Coronary artery (tissue), 2 donors: ENCODE data around the gene C2orf49.

Source experiments
- DNase-seq: peaks from one replicate; pipeline ENCODE4 v3.0.0-alpha.2; 2017; ENCODE audit warnings: low spot score
- H3K27ac ChIP-seq, 2 donors: fragments of 200-600 bp; sonication (generic); one replicate each; pipeline ENCODE4 v1.5.1; 2016 to 2019
- H3K4me3 ChIP-seq: fragments of 200-600 bp; sonication (generic); 2 replicates; pipeline ENCODE4 v1.5.1; 2016; ENCODE audit warnings: mild to moderate bottlenecking, moderate library complexity
- TF ChIP-seq, protein P1 (sequence below): fragments of 200-600 bp; sonication (generic); IDR thresholded peaks from one replicate; pipeline ENCODE4 v1.5.1; 2019; ENCODE audit warnings: antibody characterized with exemption

The C2orf49 gene

GRCh38 chr2:105395691-105396090 lies 58.4 kb downstream of the C2orf49 start:
- Histone ChIP-seq H3K4me3 (no peak overlapping the region), H3K27ac (peak overlapping the region in 1 of 2 donors; percentile 15)
- TF ChIP-seq, protein P1, sequence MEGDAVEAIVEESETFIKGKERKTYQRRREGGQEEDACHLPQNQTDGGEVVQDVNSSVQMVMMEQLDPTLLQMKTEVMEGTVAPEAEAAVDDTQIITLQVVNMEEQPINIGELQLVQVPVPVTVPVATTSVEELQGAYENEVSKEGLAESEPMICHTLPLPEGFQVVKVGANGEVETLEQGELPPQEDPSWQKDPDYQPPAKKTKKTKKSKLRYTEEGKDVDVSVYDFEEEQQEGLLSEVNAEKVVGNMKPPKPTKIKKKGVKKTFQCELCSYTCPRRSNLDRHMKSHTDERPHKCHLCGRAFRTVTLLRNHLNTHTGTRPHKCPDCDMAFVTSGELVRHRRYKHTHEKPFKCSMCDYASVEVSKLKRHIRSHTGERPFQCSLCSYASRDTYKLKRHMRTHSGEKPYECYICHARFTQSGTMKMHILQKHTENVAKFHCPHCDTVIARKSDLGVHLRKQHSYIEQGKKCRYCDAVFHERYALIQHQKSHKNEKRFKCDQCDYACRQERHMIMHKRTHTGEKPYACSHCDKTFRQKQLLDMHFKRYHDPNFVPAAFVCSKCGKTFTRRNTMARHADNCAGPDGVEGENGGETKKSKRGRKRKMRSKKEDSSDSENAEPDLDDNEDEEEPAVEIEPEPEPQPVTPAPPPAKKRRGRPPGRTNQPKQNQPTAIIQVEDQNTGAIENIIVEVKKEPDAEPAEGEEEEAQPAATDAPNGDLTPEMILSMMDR, result no peak
- DNase-seq, result no peak

GRCh38 chr2:105396254-105397024 lies 59.1 kb downstream of the C2orf49 start:
- peak overlapping the region; percentile 5 for H3K4me3 ChIP-seq
- peak overlapping the region in 1 of 2 donors; percentile 24 for H3K27ac ChIP-seq
- DNase-seq, result no peak
- TF ChIP-seq, protein P1, result no peak

GRCh38 chr2:105397025-105397722 lies 59.8 kb downstream of the C2orf49 start:
- no peak for DNase-seq
- TF ChIP-seq, protein P1, result no peak
- Histone ChIP-seq H3K27ac (peak overlapping the region in 1 of 2 donors; percentile 57), H3K4me3 (peak overlapping the region; percentile 91)

DNA sequence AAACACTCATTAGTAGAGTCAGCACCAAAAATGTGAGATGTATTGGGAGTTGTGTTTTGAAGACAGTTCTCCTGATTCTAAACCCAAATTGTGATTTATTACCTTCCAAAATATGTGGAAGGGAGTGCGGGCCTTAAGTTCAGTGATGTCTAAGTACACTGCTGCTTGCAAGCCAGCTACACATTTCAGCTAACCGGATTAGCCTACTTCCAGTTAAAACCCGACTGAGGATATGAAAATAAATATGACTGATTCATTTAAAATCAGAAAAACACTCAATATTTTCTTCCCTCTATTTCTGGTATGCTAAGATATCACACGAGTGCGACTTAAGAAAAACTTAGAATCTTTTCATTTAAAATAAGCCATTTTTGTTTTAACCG lies 60.6 kb downstream of the C2orf49 start:
- DNase-seq, result no peak
- TF ChIP-seq, protein P1, result no peak
- Histone ChIP-seq H3K27ac (peak overlapping the region; percentile 78 to 91), H3K4me3 (peak overlapping the region; percentile 91)

DNA sequence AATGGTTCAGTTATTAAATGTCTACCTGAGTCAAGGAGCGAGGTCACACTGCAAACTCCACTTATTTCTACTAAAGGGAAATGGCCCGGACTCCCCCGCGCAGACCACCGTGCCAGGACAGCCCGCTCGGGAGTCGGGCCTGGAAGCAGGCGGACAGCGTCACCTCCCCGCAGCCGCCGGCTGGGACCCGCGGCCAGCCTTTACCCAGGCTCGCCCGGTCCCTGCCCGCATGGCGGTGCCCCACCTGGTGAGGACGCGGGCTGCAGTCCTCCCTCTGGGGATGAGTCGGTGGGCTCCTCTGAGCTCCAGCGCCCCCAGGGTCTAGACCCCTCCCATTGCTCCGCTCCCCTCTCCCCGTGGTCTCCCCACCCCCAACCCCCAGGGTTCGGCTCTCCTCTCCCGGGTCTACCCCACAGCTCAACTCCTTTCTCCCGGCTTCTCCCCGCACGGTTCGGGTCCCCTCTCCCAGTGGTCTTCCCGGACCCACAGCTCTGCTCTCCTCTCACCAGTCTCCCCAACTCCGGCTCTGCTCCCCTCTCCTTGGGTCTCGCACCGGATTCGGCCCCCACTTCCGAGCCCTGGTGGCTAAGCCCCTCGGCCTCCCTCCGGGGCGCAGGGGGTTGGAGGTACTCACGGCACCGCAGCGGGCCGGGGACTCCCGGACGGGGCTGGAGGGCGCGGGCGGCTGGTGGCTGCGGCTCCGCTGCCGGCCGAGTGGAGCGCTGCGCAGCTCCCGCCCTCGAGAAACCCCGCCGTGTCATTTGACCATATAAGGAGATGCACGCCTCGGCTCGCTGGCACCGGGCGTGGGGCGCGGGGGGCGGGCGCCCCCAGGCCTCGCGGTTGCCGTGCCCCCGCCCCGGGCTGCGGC lies 61.2 kb downstream of the C2orf49 start, which contains the start of gene FHL2:
Gene FHL2, minus strand, starts transcription at position 716 of the 871 bp plus-strand sequence. CDS start 12,535 bp downstream, outside the sequence.
- H3K4me3 ChIP-seq, result peak within 1 kb of the TSS; percentile 91
- TF ChIP-seq, protein P1, result no peak
- peak within 1 kb of the TSS; percentile 78 to 91 for H3K27ac ChIP-seq
- peak; percentile 84 for DNase-seq
